HG03565 (cell line): Measurements from ENCODE around the gene TYR.
"Not testable (repeated sequence)": the region's sequence is repeated elsewhere in the genome, so short reads cannot be mapped to it uniquely, and the experiment has no call there.

Experiments used
- ATAC-seq: cut with Tn5 transposase; IDR thresholded peaks from one replicate; pipeline ENCODE4 v1.9.1; 2021; ENCODE audit warnings: mild to moderate bottlenecking, moderate library complexity; ENCODE audit not compliant: unreplicated experiment

Gene TYR

GRCh38 chr11:89342880-89343572 lies 165.4 kb downstream of the TYR start:
- ATAC-seq, result not testable (repeated sequence)
